HepG2 (cell line): ENCODE results near the gene INSIG1. TPM values are rescaled to one million over a fixed set of nuclear protein-coding genes. Genes with fewer than 3 reads are reported as not detected.

ENCODE experiments used
- ATAC-seq: fragments of 200-7000 bp; cut with Tn5 transposase; 3 replicates; pipeline ENCODE4 v1.9.1; 2020; ENCODE audit warnings: mild to moderate bottlenecking, moderate library complexity
- BruUV-seq: library from RNA; stranded (reverse); fragments of 400-500 nt; replicated peaks from 2 replicates; lab custom pipeline; 2021; lab: Mats Ljungman, UMichigan
- CTCF ChIA-PET: fragments of 300-600 bp; formaldehyde crosslinking; extraction: SDS; loops from one replicate; lab custom pipeline; 2021; ENCODE audit warnings: low total read pairs, inconsistent platforms, low intra/inter-chr PET ratio; lab: Yijun Ruan, JAX
- POLR2A ChIA-PET: fragments of 350-600 bp; sonication (Branson Sonifier 250); formaldehyde crosslinking; loops from one replicate; lab custom pipeline; 2020; ENCODE audit warnings: antibody characterized with exemption, inconsistent platforms; lab: Yijun Ruan, JAX
- DNase-seq: peaks from one replicate; pipeline ENCODE4 v3.0.0-alpha.2; 2015; ENCODE audit warnings: low spot score
- FAIRE-seq: peaks from 3 replicates; lab custom pipeline; 2011; peaks lifted over from hg19 to GRCh38; lab: Jason Lieb, UNC
- H2AFZ ChIP-seq: one replicate; pipeline ENCODE4 v1.6.1; 2011; ENCODE audit warnings: low read length, inconsistent platforms
- H3K27ac ChIP-seq: fragments of 300-600 bp; 3 replicates; pipeline ENCODE4 v1.8.0; 2011; ENCODE audit warnings: mixed run types, mild to moderate bottlenecking, mixed read lengths, low read length, inconsistent platforms; ENCODE audit not compliant: insufficient read depth; ENCODE audit errors: extremely low read length
- H3K27me3 ChIP-seq, 2 experiments: fragments of 200-600 bp in 1 of 2; 2 replicates in 1 of 2; 3 replicates in 1 of 2; pipeline versions ENCODE4 v1.6.0 to v1.8.0; 2011; ENCODE audit warnings: low read length in 2 of 2, mild to moderate bottlenecking in 2 of 2, moderate library complexity in 2 of 2, inconsistent platforms in 1 of 2; ENCODE audit not compliant: insufficient read depth in 2 of 2, control insufficient read depth in 1 of 2
- H3K36me3 ChIP-seq, 2 experiments: fragments of 200-600 bp in 1 of 2; replicated peaks in 1 of 2; 2 replicates in 1 of 2; 3 replicates in 1 of 2; pipeline versions ENCODE4 v1.5.1 to v1.8.0; 2011; ENCODE audit warnings: low read length in 2 of 2, inconsistent platforms in 1 of 2; ENCODE audit not compliant: insufficient read depth in 2 of 2, control insufficient read depth in 1 of 2
- H3K4me1 ChIP-seq: 2 replicates; pipeline ENCODE4 v1.5.1; 2012; ENCODE audit warnings: low read length, inconsistent platforms; ENCODE audit not compliant: insufficient read depth
- H3K4me2 ChIP-seq: 2 replicates; pipeline ENCODE4 v1.6.0; 2011; ENCODE audit warnings: low read depth, low read length, inconsistent platforms
- H3K4me3 ChIP-seq, 3 experiments: fragments of 200-600 bp in 1 of 3; sonication (generic), shearing (Covaris generic) in 1 of 3; replicated peaks in 1 of 3; 2 replicates each; pipeline ENCODE4 v1.5.1; 2011 to 2016; ENCODE audit warnings: low read length in 3 of 3, inconsistent platforms in 2 of 3, low read depth in 2 of 3, mild to moderate bottlenecking in 2 of 3, control low read depth in 1 of 3, mixed read lengths in 1 of 3; ENCODE audit not compliant: insufficient read depth in 1 of 3
- H3K79me2 ChIP-seq: one replicate; pipeline ENCODE4 v1.6.1; 2011; ENCODE audit warnings: low read length, inconsistent platforms; ENCODE audit not compliant: insufficient read depth
- H3K9ac ChIP-seq: 2 replicates; pipeline ENCODE4 v1.6.0; 2011; ENCODE audit warnings: mild to moderate bottlenecking, low read depth, low read length, inconsistent platforms; ENCODE audit not compliant: insufficient read depth
- H3K9me3 ChIP-seq: 2 replicates; pipeline ENCODE4 v1.5.1; 2012; ENCODE audit warnings: mild to moderate bottlenecking, low read length
- H4K20me1 ChIP-seq: 2 replicates; pipeline ENCODE4 v1.6.0; 2011; ENCODE audit warnings: inconsistent platforms, mild to moderate bottlenecking, low read length, moderate library complexity; ENCODE audit not compliant: insufficient read depth
- ARNTL ChIP-seq: sonication (generic); formaldehyde crosslinking; IDR thresholded peaks from 2 replicates; pipeline ENCODE4 v1.4.0; 2020; ENCODE audit warnings: mild to moderate bottlenecking, missing genetic modification reagents
- ATRX ChIP-seq: sonication (generic); formaldehyde crosslinking; IDR thresholded peaks from 2 replicates; pipeline ENCODE4 v1.4.0; 2020; ENCODE audit warnings: missing genetic modification reagents, borderline replicate concordance
- BATF2 ChIP-seq: sonication (generic); formaldehyde crosslinking; IDR thresholded peaks from 2 replicates; pipeline ENCODE4 v1.8.0; 2022; ENCODE audit warnings: mild to moderate bottlenecking, missing genetic modification reagents, moderate library complexity
- GLI4 ChIP-seq: sonication (generic); formaldehyde crosslinking; IDR thresholded peaks from 2 replicates; pipeline ENCODE4 v1.5.1; 2020; ENCODE audit warnings: missing genetic modification reagents, mild to moderate bottlenecking, moderate library complexity, borderline replicate concordance
- HMGXB3 ChIP-seq: sonication (generic); formaldehyde crosslinking; IDR thresholded peaks from 2 replicates; pipeline ENCODE4 v1.4.0; 2020; ENCODE audit warnings: missing genetic modification reagents, borderline replicate concordance
- HOXA9 ChIP-seq: sonication (generic); formaldehyde crosslinking; IDR thresholded peaks from 2 replicates; pipeline ENCODE4 v1.8.1; 2022; ENCODE audit warnings: missing genetic modification reagents, mild to moderate bottlenecking, moderate library complexity, borderline replicate concordance
- MATR3 ChIP-seq: sonication (generic); formaldehyde crosslinking; IDR thresholded peaks from 2 replicates; pipeline ENCODE4 v1.4.0; 2020; ENCODE audit warnings: missing genetic modification reagents
- MIXL1 ChIP-seq: IDR thresholded peaks from 2 replicates; pipeline ENCODE4 v1.6.1; 2016
- MTF1 ChIP-seq: sonication (generic); formaldehyde crosslinking; IDR thresholded peaks from 2 replicates; pipeline ENCODE4 v1.5.0; 2020; ENCODE audit warnings: missing genetic modification reagents
- ZEB1 ChIP-seq: IDR thresholded peaks from 2 replicates; pipeline ENCODE4 v1.6.1; 2012; ENCODE audit warnings: mild to moderate bottlenecking, low read depth, inconsistent platforms; ENCODE audit not compliant: insufficient replicate concordance
- ZNF20 ChIP-seq: sonication (generic); formaldehyde crosslinking; IDR thresholded peaks from 2 replicates; pipeline ENCODE4 v1.4.0; 2020; ENCODE audit warnings: mild to moderate bottlenecking, moderate library complexity, missing genetic modification reagents
- ZNF431 ChIP-seq: sonication (generic); formaldehyde crosslinking; IDR thresholded peaks from 2 replicates; pipeline ENCODE4 v1.9.0; 2022; ENCODE audit warnings: missing genetic modification reagents, low read depth, mild to moderate bottlenecking, borderline replicate concordance
- ZNF570 ChIP-seq: sonication (generic); formaldehyde crosslinking; IDR thresholded peaks from 2 replicates; pipeline ENCODE4 v1.4.0; 2020; ENCODE audit warnings: mild to moderate bottlenecking, missing genetic modification reagents, borderline replicate concordance
- ZNF768 ChIP-seq: sonication (generic); formaldehyde crosslinking; IDR thresholded peaks from 2 replicates; pipeline ENCODE4 v1.4.0; 2020; ENCODE audit warnings: missing genetic modification reagents
- ZNF841 ChIP-seq: sonication (generic); formaldehyde crosslinking; IDR thresholded peaks from 2 replicates; pipeline ENCODE4 v1.8.1; 2023; ENCODE audit warnings: missing genetic modification reagents, borderline replicate concordance
- WGBS: methylation state at CpG from one replicate; pipeline ENCODE4 v1.1.6; 2017; ENCODE audit warnings: low lambda C conversion rate; 5-methylcytosine and 5-hydroxymethylcytosine counted together
- in situ Hi-C: cut with HindIII; loops from 2 replicates; pipeline ENCODE4 v1.10.0; 2017; ENCODE audit warnings: low pct_unique_long_range_greater_than_20kb; ENCODE audit not compliant: extremely low pct_ligation_motif_present
- intact Hi-C: fragments of 100-400 bp; cut with micrococcal nuclease; formaldehyde crosslinking; loops from one replicate; pipeline ENCODE4 v1.10.0; 2022; ENCODE audit not compliant: unreplicated experiment
- polyA plus RNA-seq, 8 experiments: library from polyadenylated mRNA; depleted of rRNA in 3 of 8; stranded (reverse) in 7 of 8; unstranded in 1 of 8; fragments of >200 nt; fragmentation: Illumina TruSeq in 4 of 8; extraction: Trizol in 4 of 8; gene quantifications; 2 replicates each; pipeline versions ENCODE4 v1.2.1 to v1.2.3, GENCODE V29; 2011 to 2016; ENCODE audit warnings: low read depth in 4 of 8, missing spikeins in 1 of 8, mixed read lengths in 1 of 8; ENCODE audit not compliant: insufficient read depth in 1 of 8
- total RNA-seq, 5 experiments: library from RNA; depleted of rRNA; stranded (reverse); fragments of >200 nt; fragmentation: Illumina TruSeq; extraction: Trizol; gene quantifications; 2 replicates each; pipeline ENCODE4 v1.2.3, GENCODE V29; 2016; ENCODE audit warnings: low read depth in 1 of 5

Gene INSIG1
- total and polyA plus RNA-seq, 2 of the 13 experiments (the other 11 are each of a cell fraction or from before 2014, with no cell fraction given), result 0.07 to 0.11 TPM

- TF ChIP-seq MTF1 (CRISPR knock-in tag) (no peak), MATR3 (no peak), GLI4 (CRISPR knock-in tag) (no peak), HOXA9 (CRISPR knock-in tag) (no peak), BATF2 (CRISPR knock-in tag) (no peak), ZNF768 (CRISPR knock-in tag) (no peak), ZNF431 (CRISPR knock-in tag) (no peak), ATRX (CRISPR knock-in tag) (no peak), ARNTL (CRISPR knock-in tag) (no peak)
- TF ChIP-seq, all 625 proteins: peak for 0
Observed at GRCh38 chr7:155278921-155279320, 18.8 kb upstream of the INSIG1 start (continued).

DNA sequence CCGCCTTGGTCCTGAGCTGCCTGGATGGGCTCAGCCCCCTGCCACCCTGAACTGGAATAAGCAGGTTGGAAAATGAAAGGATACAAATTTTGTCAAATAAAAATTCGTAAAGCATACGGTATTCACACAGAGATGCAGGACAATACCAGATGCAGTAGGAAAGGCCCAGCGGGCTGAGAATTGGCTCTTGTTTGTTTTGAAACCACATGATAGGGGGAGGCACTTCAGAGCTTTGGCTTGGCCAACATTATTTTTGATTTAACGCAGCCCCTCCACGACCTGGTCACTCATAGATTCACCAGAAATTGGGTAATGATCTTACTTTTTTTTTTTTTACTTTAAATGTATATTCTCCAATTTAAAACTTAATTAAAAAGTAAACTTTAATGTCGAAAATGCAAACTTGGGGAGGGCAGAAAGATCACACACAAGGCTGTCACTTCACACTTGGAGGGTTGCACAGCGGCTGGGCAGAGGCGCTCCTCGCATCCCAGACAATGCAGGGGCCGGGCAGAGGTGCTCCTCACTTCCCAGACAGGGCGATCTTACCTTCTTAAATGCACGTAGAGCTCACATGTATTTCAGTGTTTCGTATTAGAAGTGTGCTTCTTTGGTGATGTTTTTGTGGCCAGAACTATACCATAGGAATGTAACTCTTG lies 17.8 kb upstream of the INSIG1 start:
- no peak for ATAC-seq
- Histone ChIP-seq H4K20me1 (no peaks in the 10 kb centered on the region), H3K9ac (no peak overlapping the region), H3K27me3 (peaks cover 5 to 73% of the 10 kb centered on the region in 2 experiments; a peak in 3 of 5 replicates), H3K9me3 (no peaks in the 10 kb centered on the region), H3K27ac (no peak overlapping the region), H3K4me3 (no peak overlapping the region), H3K4me2 (no peak overlapping the region), H2AFZ (no peak overlapping the region), H3K79me2 (no peaks in the 10 kb centered on the region), H3K36me3 (no peaks in the 10 kb centered on the region), H3K4me1 (no peaks in the 10 kb centered on the region)
- intact Hi-C loops (no loop called here), in situ Hi-C loops (no loop called here)
- no TSS peak for BruUV-seq
- POLR2A ChIA-PET, result no interaction called here
- no peak for DNase-seq
- CTCF ChIA-PET, result no interaction called here
- no peak for FAIRE-seq
- WGBS, result 30% methylated on average over 14 of the region's 14 CpGs
- TF ChIP-seq ZNF841 (CRISPR knock-in tag) (no peak), MIXL1 (CRISPR knock-in tag) (no peak), HMGXB3 (no peak), ZEB1 (no peak), ZNF20 (no peak), ZNF570 (CRISPR knock-in tag) (no peak)
